HS-27A (cell line): ENCODE measurements around the gene PTGDR2.
"Not testable (repeated sequence)": the region's sequence is repeated elsewhere in the genome, so short reads cannot be mapped to it uniquely, and the experiment has no call there.

Experiments used
- DNase-seq: peaks from one replicate; pipeline ENCODE4 v3.0.0-alpha.2; 2012; ENCODE audit warnings: low read depth, missing footprints

PTGDR2 gene

DNA sequence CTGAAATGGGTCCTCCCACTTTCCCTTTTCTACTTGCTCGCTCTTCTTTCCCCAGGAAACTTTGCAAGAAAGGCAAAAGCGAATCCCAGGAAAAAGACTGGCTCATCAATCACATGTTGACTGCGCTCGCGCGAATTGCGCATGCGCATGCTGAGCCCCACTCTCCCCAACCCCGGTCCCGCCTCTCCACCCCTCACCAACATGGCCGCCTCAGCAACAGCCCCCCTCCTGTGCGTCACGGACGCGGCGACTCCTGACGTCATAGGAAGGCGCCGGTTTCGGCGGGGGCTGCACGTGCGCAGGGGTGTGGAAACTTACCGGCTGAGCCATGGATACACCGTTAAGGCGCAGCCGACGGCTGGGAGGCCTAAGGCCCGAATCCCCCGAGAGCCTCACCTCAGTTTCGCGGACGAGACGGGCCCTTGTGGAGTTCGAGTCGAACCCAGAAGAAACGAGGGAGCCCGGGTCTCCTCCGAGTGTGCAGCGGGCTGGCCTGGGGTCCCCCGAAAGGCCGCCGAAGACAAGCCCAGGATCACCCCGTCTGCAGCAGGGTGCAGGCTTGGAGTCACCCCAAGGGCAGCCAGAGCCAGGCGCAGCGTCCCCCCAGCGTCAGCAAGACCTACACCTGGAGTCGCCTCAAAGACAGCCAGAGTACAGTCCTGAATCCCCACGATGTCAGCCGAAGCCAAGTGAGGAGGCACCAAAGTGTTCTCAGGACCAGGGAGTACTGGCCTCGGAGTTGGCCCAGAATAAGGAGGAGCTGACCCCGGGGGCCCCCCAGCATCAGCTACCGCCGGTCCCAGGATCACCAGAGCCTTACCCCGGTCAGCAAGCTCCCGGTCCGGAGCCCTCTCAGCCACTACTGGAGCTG lies 13.7 kb downstream of the PTGDR2 start, which contains the start of gene CCDC86:
Gene CCDC86 (plus strand): TSS at position 317 of the 871 bp plus-strand sequence. CDS start 12 bp downstream, at position 329.
- peak; percentile 83 for DNase-seq

DNA sequence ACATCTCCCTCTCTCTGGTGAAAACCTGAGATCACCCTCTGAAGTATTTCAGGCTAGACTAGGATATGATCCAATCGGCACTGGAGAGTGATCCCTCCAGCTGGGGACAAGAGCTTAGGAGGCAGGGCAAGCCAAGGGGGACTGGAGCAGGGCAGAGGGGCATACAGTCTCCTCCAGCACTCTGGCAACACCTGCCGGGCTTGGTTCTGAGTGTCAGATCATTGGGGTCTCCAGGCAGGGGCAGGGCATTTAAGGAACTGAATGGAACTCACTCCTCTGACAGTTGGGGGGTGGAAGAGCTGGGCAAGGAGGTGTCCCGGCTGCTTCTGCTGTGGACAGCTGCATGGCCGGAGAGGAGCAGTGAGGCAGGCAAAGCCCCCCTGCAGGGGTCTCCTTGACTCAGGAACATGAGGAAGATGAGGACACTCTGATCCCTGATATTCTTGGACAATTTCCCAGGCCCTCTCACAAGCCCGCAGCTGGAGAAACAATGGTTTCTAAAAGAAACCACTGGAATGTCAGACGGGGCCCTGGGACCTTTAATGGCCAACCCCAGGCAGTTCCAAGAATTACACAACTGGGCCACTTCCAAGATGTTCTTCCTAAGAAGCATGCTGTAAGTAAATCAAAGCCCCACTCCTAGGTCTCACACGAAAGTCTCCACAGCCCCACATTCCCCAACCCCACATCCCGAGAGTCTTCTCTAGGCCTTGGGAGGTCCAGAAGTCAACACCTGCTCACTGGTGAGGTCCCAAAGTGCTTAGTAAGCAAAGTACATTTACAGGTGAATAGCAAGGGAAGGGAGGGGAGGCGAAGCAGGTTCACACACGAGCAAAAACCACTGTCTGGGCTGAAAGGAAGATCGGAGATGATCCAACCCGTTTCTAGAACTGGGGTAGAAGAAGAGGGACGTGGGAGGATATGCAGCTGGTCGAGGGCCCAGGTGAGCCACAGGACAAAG lies 15.0 kb downstream of the PTGDR2 start:
- peak; percentile 54 for DNase-seq

DNA sequence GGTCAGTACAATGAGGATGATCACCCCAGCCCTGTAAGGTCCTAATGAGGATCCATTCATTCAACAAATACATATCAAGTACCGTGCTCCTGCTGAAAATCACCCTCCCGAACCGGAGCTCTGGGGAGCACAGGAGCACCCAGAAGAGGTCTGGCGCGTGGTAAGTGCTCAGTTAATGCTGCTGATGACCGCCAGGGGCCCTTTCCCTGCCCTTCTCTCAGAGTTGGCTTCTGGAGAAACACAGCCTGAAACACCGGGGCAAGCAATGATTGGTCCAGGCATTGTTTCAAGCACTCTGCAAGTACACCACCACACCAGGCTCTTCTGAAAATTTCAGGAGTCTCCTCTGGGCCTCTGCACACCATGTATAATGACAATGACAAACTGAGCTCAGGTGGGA lies 17.6 kb downstream of the PTGDR2 start:
- DNase-seq, result no peak

DNA sequence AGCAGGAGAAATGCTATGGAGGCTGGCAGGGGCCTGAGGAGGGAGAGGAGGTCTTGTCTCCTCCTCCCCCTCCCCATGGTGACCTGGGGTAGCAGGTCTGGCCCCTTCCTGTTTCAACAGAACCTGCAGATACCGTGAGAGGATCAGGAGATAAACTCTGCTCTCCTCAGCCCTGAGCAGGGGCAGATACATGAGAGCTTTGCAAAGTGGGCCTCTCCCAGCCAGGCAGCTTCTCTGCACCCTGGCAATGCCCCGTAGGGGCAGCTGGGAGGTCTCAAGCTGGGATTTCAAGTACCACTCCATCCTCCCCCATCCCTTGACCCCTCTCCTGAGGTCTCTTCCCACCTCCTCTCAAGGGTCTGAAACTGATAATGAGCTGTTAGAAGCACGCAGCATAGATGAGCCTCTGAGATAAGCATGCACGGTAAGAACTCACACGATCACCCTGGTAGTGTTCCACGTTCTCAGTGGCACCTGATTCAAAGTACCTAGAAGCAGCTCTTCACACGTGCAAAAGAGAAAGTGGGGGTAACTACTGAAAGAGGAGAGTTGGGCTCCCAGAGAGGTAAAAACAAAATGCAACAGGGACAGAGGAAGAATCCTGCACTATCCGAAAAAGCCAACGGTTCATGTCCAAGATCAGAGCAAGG lies 18.8 kb downstream of the PTGDR2 start:
- DNase-seq, result no peak

DNA sequence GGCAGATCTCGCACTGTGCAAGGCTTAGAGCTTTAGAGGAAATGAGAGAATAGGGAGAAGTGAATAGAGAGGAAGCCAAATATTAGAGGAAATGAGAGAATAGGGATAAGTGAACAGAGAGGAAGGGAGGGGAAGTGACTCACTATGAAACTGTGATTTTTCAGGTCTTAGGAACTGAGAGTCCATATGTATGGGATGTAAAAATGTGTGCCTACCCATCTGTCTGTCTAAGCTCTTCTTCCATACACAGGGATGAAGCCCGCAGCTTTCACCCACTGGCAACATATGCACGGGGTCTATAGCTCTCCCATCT lies 20.3 kb downstream of the PTGDR2 start:
- no peak for DNase-seq

DNA sequence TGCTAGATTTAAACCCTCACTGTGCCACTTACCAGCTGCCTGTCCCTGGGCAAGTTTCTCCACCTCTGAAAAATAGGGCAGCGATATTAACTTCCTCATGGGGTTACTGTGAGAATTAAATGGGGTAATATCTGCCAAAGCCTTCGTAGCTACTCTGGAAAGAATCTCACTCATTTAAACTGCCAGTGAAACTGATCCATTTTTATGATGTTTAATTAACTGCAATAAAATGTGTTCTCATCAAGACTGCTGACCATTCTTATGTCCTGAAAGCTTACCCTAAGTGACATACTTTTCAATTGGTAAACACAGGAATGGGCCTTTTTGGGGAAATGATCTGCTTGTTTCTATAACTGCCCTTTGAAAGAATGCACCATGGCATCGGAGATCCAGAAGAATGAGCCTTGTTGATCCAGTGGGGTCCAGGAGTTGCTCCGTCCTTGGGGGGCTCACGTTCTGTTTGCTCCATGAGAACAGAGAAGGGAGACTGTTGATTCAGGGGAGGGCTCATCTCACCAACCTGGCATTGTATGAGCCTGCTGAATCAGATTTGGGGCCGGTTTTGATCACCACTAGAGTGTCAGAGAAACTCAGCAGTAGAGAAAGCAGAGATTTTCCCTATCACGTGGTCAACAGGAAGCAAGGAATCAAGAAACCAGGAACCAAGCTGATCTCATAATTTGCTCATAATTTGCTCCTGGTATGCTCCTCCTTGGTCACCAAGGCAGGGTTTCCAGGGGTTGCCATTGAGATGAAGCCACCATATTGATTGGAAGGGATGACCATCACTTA lies 20.8 kb downstream of the PTGDR2 start:
- DNase-seq, result no peak

DNA sequence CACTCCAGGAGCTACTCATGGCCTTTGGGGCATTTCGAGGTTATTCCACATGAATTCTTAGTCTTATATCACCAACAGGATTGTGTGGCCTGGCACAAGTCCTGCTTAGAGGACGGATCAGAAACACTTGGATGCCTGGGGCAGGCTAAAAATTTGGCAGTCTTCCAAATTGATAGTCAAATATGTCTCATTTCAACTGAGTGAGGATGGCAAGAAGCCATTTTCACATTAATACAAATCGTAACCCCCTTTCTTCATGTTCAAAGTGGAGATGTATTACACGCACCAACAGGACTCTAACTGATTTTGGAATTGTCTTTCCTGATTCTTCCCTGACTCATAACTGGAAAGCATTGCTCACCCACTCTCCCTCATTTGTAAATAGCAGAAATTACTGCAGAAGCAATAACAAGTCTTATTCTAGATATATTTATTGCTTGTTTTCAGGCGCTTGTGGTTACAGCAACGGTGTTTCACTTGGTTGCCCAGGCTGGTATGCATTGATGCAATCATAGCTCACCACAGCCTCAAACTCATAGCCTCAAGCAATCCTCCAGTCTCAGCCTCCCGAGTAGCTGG lies 24.2 kb downstream of the PTGDR2 start:
- DNase-seq, result no peak

DNA sequence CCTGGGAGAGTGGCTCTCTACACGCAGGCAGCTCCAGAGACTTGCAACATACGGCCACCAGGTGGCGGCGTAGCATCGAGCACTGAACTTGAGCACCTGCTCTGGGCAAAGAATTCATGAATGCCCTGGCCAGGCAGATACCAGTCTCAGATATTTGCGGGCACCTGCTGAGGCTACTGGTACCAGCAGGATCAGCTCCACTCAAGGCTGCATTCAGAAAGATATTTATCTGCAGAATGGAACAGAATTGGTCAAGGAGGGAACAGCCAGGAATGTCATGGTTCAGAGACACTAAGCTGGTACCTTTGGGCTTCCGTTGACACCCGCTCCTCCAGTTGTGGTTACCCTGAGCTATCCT lies 24.6 kb downstream of the PTGDR2 start:
- DNase-seq, result peak; percentile 35

DNA sequence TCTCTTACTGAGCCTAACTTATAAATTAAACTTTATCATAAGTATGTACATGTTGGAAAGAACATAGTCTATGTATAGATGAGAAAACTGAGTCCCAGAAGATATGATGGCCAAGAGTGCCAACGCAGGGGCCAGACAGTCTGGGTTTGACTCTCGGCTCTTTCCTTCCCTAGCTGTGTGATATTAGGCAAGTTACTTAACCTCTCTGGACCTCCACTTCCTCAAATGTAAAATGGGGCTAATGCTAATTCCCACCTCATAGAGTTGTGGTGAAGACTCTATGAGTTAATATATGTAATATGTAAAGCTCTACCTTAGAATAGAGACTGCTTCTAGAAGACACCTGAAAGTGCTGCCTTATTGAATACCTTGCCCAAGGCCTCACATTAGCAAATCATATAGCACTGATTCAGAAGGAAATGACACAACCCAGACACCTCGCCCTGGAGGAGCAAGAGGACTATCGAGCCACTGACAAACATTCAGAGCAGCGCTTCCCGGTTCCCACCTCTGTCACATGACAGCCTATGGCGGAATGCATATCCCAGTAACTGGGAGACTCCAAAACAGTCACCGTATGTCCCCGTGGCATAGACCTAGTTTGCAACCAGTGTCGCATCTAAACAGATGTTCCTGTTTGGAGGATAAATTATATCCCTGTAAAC lies 25.1 kb downstream of the PTGDR2 start:
- DNase-seq, result no peak

DNA sequence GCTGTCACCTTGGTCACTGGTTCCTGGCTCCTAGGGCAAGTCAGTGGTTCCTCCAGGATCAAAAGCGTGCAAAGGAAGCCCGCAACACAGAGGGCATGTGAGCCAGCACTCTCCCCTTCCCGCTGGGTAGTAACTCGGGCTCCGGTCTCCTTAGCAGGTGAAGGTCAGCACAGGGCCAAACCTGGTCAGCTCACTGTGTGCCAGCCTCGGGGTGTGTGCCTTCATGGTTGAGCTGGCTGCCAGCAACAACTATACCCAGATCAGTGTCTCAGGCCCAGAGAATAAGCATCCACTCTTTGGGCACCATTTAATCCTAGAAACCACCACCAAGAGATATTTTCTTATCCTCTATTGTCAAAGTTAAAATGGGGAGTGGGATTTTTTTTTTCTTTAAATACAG lies 30.0 kb downstream of the PTGDR2 start:
- no peak for DNase-seq

DNA sequence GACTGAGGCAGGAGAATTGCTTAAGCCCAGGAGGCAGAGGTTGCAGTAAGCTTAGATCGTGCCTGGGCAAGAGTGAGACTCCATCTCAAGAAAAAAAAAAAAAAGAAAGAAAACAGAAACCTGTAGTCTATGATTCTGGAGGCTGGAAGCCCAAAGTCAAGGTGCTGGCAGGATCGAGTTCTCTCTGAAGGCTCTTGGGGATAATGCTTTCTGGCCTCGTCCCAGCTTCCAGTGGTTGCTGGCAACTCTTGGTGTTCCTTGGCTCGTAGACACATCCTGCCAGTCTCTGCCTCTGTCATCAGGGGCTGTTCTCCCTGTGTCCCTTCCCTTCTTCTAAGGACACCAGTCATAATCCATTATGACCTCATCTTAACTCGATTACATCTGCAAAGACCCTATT lies 30.6 kb downstream of the PTGDR2 start:
- no peak for DNase-seq

DNA sequence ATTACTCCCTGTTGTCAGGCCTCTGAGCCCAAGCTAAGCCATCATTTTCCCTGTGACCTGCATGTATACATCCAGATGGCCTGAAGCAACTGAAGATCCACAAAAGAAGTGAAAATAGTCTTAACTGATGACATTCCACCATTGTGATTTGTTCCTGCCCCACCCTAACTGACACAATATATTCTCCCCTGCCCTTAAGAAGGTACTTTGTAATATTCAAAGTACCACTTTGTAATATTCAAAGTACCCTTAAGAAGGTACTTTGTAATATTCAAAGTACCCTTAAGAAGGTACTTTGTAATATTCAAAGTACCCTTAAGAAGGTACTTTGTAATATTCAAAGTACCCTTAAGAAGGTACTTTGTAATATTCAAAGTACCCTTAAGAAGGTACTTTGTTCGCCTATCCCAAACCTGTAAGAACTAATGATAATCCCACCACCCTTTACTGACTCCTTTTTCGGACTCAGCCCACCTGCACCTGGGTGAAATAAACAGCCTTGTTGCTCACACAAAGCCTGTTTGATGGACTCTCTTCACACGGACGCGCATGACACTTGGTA lies 31.9 kb downstream of the PTGDR2 start:
- not testable (repeated sequence) for DNase-seq

DNA sequence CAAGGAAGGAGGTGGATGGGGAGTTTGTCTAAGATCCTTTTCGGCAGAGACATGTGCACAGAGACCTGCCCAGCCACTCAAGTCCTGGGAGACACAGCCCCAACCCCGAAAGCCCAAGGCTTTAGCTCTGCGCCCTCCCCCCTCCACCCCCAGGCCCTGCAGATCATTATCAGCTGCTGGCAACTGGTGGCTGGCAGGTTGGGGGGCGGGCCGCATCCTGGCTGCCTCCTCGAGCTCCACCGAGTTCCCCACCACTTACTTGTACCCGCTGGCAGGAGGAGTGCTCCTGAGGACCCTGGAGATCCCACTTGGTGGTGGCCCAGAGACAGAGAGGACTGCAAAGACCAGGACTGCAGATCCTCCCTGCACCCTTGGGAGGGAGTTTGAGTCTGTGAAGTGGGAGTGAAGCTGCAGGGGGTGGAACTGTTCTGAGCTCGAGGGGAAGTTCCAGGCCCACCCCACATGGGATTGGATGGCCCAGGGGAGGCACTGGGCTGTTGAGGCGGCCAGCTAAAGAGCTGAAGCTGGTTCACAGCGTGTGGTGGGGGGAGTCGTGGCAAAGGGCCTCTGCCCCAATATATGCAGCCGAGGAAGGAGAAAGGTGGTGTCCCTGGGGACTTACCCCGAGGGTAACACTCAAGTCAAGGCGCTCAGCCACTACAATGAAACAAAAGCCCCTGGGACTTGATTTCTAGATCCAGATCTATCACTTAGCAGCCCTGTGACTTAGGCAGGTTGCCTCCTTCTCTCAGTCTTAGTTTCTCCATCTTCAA lies 33.7 kb downstream of the PTGDR2 start:
- DNase-seq, result no peak

DNA sequence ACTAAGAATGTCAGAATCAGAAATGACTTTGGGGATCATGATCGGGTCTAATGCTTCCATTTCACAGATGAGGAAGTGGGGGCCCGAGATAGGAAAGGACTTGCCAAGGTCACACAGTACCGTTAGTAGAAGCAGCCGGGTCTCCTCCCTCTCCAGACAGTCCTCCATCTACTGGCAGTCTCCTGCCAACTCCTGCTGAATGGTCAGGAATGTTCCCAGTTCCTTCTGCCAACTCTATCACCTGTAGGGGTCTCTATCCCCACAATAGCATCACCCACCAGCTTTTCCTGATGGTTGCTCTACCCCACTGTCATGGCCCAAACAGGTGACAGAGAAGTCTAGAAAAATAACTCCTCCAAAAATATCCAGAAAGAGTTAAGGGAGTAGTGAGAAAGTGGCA lies 37.7 kb downstream of the PTGDR2 start:
- no peak for DNase-seq

DNA sequence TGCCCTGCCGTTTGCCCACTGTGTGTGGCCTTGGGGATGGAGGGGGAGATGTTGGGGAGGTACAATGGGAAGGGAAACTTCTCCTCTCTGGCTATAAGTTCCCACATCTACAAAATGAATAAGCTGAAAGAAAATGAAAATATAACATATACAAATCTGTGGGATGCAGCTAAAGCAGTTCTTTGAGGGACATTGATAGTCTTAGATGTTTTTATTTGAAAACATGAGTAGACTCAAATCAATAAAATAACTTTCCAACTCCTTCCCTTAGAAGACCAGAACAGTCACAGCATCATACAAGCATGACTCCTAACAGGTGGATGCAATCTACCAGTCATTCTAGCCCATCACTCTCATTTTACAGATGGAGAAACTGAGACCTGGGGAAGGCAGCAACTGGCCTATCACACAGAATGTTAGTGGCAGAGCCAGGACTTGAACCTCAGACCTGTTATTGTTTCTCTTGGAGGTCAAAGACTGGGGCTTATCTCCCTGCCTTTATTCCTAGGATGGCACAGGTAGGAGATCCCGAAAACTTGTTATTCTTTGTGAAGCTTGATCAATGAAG lies 39.1 kb downstream of the PTGDR2 start:
- no peak for DNase-seq

DNA sequence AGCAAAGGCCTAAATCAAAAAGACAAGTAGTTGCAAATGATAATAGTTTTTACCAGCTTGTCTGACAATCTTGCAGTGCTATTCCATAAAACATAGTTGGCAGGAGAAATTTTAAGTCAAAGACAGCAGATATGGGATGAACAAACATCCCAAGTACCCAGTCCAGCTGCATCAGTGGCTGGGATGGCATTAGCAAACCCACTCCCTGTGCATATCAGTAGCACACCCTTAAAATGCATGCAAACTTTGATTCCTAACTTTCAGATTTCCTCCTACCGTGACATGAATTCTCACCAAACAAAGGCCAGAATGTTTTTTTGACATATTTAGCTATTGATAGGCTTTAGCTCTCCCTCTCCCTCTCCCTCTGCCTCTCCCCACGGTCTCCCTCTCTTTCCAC lies 41.6 kb downstream of the PTGDR2 start:
- DNase-seq, result no peak

DNA sequence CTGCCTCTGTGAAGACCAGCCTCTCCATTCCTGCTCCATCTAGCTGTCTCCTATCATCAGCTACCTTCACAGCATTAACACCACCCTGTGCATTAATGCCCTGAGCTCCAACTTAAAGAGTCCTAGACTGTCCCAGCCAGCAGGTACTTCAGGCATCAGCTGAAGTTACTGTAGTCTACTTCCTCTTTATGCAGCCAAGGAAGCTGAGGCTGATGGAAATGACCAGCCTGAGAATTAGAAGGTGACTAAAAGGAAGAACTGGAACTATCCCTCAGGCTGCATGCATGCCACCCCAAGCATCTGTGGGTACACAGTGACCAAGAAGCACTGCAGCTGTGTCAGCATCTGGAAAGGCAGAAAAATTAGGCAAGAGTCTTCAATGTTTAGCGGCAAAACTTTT lies 42.4 kb downstream of the PTGDR2 start:
- DNase-seq, result no peak

DNA sequence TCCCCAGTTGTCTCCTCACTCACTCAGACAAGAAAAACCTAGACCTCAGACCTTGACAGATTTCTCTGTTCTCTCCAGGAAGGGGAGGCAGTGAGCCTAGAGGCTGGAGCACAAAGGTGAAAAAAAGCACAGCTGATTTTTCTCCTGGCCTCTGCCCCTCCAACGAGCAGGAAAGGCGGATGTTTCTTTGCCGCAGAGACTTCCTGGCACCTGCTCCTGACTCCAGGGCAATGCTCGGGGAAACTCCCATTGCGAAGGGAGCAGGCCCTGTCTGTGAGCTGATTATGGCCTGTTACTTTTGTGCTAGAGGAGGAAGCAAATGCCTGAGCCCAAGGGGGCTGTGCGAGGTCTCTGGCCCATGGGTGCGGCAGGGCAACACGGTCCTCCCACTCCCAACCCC lies 45.2 kb downstream of the PTGDR2 start:
- DNase-seq, result no peak

DNA sequence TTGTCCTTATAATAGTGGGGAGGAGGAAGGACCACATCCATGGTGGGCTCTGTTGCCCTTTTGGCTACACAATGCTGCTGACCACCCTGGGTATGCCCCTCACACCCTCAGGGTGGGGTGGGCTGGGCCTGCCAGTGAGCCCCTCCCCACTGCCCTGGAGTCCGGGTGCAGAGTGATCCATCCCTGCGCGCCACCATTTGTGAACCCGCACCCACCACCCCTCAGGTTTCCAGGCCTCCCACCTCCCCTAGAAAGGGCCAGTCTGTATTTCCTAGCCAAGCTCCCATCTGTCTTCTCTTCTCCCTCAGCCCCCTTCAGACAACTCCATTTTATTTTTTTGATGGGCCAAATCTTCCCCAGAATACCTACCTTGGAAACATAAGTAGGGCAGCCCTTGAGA lies 45.6 kb downstream of the PTGDR2 start:
- no peak for DNase-seq
